Raji (cell line): ENCODE measurements around the gene MAP1LC3B.

Source experiments
- POLR2A ChIP-seq: IDR thresholded peaks from 2 replicates; pipeline ENCODE4 v1.6.1; 2011; ENCODE audit warnings: low read depth, low read length, control low read depth; ENCODE audit not compliant: insufficient read depth

MAP1LC3B gene

DNA sequence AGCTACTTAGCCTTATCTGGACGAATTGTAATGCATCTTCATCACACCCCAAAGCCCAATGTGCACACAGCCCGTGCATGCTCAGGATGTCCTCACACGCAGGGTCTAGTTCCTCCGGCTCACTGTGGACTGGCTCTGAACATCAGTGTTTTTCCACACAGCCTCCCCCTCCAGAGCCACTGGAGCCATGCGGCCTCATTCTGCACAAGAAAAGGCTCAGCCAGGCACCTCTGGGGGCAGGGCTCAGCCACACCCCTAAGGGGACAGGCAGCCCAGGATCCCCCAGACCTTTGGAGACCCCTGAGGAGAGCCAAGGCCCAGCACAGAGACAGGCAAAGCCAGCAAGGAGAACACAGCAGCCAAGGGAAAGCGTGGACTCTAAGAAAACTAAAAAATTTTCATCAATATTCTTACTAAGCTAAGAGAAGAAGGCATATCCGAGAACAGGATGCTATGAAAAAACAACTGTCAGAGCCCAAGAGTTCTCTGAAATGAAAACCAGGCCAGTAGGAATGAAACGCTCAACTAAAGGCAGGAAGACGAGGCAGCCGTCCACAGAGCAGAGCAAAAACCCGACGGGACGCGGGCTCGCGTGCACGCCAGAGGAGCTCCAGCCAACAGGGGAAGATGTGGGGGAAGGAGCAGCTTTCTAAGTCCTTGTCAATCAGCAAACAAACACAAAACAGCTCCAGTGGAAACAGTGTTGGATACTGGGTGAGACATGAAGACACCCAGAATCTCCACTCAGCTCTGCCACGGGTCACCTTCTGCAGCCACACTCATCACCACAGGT lies 34.5 kb downstream of the MAP1LC3B start:
- no peak for TF ChIP-seq POLR2A

DNA sequence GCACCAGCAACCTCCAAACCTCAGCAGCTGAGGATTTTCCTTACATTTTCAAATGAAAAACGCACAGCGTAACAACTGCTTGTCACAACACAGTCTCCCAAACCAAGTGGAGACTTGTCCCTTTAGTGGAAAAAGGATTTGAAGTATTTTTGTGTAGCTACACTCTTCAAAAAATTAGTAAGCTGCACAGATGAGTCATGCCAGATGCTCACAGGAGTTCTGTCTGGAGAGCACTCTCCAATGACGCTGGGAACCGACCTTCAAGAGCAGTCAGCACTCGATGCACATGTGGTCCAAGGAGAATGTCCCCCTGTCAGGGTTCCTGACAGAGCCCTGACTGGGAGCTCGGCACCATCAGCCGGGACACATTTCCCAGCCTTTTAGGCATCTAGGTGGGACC lies 39.8 kb downstream of the MAP1LC3B start:
- no peak for TF ChIP-seq POLR2A

DNA sequence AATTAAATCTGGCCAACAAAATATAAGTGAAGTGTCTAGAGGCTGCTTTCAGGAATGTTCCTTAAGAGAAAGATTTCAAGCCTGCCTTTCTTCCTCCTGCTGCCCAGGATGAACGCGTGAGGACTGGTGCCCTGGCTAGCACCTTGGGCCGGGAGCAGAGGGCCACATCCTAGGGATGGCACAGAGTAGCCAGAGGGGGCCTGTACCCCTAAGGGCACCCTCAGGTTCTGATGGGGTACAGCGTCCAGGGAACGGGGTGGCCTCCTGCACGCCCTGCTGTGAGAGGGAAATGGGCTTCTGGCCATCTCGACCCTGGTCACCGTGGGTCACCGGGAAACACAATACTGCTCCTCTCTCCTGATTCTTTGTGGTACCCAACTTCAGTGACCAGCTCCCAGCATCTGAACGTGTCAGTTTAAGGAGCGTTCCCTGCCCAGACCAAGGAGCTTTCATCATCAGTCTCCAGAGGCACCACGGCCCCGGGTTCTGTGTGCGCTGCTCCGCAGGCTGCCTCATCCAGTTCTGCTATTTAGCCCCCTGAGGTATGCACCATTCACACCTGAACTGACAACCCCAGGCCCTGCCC lies 40.3 kb downstream of the MAP1LC3B start:
- no peak for TF ChIP-seq POLR2A

DNA sequence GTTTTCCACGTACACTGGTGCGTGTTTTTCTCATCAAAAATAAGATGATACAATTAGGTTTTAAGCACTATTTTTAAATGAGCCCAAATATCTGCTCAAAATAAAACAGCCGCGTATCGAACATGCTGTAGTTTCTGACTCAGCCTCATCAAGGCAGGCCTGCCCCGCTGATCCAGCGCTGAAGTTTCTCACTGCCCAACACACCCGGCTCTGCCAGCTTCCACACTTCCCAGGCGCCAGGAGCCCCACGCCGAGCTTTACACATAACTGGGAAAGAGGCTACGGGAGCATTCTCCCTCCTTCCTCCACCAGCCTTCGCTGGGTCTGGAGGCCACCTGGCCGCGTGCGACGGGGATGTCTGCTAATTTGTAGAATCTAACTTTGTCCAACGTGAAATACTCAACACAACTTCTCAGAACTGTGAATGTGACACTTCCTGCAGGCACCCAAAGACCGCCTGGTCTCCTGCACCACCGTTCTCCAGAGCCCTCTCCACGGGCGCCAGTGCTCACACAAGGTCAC lies 42.1 kb downstream of the MAP1LC3B start:
- TF ChIP-seq POLR2A, result no peak

DNA sequence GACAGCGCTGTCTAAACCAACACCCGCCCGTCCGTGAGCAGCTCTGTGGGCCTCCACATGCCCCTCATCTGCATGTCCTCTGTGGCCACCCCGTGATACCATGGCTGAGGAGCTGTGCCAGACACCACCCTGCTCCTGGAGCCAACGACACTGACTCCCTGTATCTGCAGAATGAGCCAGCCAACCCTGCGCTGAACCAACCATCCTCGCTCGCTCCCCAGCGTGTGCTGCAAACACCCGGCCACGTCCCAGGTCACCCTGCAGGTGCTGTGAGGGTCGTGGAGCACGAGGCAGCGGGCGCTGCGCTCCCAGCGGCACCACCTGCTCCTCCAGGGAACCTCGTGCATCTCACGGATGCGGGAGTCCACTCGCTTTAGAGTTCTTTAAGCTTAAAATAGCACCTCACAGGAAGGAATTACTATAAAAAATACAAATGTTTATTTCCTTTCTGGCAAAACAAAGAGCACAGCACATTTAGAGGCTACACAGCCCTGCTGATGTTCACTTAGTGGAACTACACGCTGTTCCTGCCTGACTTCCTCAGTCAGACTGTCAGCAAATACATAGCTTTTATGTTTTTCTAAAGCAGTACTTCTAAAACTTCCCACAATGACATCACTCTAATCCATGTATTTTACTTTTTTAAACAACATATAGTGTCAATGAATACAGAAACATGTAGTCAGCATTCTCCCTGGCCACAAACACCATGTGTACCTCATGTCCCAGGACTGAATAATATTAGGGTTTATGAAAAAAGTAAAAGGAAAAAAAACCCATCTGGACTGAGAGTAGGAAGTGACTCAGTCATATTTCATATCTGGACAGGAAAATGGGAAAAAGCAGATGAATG lies 43.5 kb downstream of the MAP1LC3B start:
- TF ChIP-seq POLR2A, result no peak

DNA sequence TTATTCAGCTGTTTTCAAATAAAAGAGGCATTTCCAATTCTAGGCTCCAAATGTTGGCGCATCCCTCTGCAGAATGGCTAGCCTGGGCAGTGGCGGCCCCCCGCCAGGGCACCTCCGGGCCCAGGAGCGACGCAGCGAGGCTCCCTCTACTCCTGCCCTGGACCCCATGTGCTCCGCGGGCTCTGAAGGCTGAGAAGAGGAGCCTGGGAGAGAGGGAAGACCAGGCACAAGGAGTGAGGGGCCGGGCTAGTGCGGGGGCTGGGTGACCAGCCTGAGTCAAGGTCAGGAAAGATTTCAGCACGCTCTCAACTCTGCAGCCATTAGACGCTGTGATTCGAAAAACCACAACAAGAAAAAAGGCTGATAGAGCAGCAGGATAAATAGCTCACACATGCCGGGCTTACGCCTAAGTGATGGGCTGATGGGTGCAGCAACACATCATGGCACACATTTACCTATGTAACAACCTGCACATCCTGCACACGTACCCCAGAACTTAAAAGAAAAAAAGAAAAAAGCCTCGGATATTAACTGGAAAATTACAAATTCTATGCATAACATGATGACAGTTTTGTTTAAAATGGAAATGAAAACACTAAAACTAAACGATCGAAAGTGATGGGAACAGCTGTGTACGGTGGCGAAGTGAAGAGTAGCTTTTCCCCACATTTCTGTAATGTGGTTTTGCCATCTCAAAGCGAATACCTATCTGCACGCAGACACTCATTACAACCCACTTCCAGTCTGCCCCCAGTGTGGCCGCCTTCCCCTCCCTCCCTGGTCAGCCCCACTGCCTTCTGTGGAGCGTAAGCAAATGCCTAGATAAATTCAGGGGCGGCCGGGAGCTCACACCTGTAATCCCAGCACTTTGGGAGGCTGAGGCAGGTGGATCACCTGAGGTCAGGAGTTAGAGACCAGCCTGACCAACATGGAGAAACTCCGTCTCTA lies 44.4 kb downstream of the MAP1LC3B start:
- no peak for TF ChIP-seq POLR2A

DNA sequence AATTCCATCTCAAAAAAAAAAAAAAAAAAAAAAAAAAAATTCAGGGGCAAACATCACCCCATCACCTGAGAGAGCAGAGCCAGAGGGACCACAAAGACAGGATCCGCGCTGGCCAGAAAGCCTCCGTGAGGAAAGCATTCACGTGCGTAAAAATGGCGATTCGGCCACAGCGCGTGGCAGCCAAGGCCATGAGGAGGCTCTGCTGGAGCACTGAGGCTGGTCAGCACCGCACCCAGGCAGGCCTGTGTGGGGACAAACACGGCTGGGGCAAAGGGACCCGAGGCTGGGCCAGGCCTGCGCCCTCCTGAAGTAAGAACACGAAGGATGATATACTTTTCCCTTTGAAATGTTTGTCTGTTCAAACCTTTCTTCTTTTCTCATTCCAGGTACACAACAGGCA lies 45.2 kb downstream of the MAP1LC3B start:
- no peak for TF ChIP-seq POLR2A

DNA sequence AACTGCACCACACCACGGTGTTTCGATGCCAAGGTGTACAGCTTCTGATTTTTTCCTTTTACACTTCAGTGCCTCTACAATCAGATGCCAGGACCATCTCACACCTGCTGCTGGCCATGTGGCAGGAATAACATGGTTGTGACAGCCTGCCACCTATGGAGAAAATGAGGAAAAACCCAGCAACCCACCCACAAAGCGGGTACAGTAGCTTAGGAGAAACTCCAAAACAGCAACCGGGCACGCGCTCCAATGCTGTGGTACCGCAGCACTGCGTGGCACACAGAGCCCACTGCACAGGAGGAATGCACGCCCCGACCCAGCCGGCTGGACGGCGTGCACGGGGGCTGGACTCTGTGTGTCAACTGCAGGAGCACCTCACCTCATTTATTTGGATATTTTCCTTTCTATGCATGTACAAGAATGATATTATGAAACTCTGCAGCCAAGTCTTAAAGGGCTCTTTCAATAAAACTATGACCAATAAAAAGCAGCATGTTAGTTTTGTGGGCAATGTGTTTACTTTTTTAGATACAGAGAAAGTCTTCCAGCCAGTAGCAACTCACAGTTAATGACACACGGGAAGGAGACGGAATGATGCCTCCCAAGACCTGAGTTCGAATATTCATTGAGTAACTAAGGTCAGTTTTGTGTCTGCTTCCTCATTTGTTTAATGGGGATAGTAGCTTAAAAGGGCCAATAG lies 45.9 kb downstream of the MAP1LC3B start:
- TF ChIP-seq POLR2A, result no peak

DNA sequence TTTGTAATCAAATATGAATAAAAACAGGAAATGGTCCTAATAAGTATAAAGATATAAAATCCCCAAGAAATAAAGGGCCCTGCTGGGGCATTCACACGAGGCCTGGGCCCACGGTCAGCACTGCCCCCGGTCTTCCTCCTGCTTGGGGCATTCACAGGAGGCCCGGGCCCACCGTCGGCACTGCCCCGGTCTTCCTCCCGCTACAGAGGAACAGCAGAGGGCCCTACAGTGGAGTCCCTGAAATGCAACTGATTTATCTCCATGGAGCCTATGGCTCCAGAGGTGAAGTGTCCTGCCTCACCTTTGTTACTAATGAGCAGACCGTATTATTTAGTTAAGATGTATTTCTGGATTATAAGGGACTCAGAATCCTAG lies 46.5 kb downstream of the MAP1LC3B start:
- TF ChIP-seq POLR2A, result no peak

DNA sequence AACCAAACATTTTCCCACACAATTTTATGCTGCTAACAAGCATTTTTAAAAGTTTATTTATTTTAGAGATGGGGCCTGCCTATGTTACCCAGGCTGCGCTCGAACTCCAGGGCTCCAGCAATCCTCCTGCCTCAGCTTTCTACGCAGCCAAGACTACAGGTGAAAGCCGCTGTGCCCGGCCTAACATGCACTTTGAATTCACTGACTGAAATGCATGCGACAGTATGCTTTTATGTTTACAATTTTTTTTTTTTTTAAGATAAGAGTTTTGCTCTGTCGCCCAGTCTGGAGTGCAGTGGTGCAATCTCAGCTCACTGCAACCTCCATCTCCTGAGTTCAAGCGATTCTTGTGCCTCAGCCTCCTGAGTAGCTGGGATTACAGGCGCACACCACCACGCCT lies 47.8 kb downstream of the MAP1LC3B start:
- TF ChIP-seq POLR2A, result no peak

DNA sequence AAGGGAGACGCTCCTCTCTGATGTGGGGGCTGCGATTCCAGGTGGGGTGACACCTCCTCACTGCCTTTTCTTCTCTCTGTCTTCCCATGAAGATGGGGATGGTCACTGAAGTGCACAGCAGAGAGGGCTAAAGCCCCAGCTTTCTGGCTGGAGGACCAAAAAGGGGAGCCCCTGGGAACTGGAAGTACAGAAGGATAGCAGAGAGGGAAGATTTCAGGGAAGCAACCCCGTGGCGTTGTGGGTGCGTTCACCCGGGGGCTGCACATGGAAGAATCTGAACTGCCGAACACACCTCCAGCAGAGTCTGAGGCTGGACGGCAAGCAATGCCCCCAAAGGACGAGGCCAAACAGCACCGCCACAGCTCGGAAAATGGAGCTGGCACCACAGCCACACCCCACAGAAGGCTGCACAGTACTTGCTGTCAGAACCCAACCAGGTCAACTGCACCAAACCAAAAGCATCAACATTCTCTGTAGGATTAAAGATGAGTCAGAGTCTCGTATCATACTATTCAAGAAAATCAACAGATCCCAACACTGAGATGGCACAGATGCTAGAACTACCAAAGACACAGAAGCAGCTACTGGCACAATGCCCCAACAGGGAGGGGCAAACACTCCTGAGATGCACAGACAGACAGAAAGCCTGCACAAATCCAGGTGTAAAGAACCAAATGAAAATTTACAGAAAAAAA lies 49.9 kb downstream of the MAP1LC3B start:
- no peak for TF ChIP-seq POLR2A

DNA sequence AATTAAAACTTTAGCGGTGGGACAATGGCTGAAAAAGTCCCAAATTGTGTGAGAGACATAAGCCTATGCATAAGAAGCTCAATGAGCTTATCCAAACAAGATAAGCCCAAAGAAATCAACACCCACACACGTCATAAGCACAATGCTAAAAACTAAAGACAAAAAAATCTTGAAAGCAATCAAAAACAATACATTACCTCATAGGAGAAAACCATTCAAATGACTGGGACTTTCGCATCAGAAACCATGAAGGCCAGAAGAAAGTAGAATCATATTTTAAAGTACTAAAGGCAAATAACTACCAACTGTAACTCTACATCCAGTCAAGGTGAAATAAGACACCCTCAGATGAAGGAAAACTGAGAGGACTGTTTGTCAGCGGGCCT lies 50.4 kb downstream of the MAP1LC3B start:
- no peak for TF ChIP-seq POLR2A

DNA sequence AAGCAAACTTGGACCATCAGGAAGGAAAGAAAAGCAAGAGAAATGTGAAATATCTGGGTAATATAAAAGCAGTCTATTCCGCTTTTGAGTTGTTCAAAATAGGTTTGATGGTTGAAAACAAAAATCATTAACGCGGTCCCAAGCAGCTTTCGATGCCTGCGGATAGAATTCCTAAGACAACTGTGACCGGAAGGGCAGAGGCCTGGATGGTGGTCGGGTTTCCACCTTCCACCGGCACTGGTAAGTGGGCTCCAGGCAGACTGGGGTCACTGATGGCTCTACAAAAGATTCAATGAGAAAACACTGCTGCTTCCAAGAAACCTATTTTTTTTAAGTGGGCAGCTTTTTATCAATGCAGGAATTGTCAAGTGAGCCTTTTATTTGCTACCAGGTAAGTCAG lies 50.9 kb downstream of the MAP1LC3B start:
- TF ChIP-seq POLR2A, result no peak
